Esophagus squamous epithelium (tissue), 5 donors: Measurements from ENCODE around the gene GLA. TPM values are rescaled to one million over a fixed set of nuclear protein-coding genes. Genes with fewer than 3 reads are reported as not detected.
A peak's percentile ranks its signal among the peaks of the same experiment; 100 is the strongest.

ENCODE experiments used
- DNase-seq: peaks from one replicate; lab custom pipeline; 2025; lab: John Stamatoyannopoulos, UW
- H3K27ac ChIP-seq, 4 donors: fragments of 200-600 bp; sonication (generic); one replicate each; pipeline ENCODE4 v1.5.1; 2016 to 2019; ENCODE audit warnings: mild to moderate bottlenecking in 1 of 4
- H3K27me3 ChIP-seq, 4 donors: fragments of 200-600 bp; sonication (generic); 1 replicate in 3 of 4; 2 replicates in 1 of 4; pipeline versions ENCODE4 v1.5.1 to v1.6.0; 2017 to 2021; ENCODE audit warnings: antibody characterized with exemption in 1 of 4
- H3K36me3 ChIP-seq, 3 donors: fragments of 200-600 bp; sonication (generic); one replicate each; pipeline ENCODE4 v1.5.1; 2016 to 2019
- H3K4me1 ChIP-seq, 3 donors: fragments of 200-600 bp; sonication (generic); one replicate each; pipeline ENCODE4 v1.5.1; 2017 to 2019
- H3K4me3 ChIP-seq, 4 donors: fragments of 200-600 bp; sonication (generic); 1 replicate in 3 of 4; 2 replicates in 1 of 4; pipeline ENCODE4 v1.5.1; 2016 to 2019; ENCODE audit warnings: mild to moderate bottlenecking in 2 of 4, moderate library complexity in 1 of 4
- H3K9me3 ChIP-seq, 3 donors: fragments of 200-600 bp; sonication (generic); one replicate each; pipeline ENCODE4 v1.5.1; 2016 to 2019
- POLR2A ChIP-seq, 4 donors: fragments of 450-650 bp; IDR thresholded peaks; one replicate each; pipeline ENCODE4 v1.6.1; 2017; ENCODE audit warnings: antibody characterized with exemption in 4 of 4, mild to moderate bottlenecking in 4 of 4, moderate library complexity in 3 of 4
- WGBS, 2 donors: methylation state at CpG; one replicate each; pipeline ENCODE4 v1.1.5; 2018; 5-methylcytosine and 5-hydroxymethylcytosine counted together
- intact Hi-C: fragments of 100-400 bp; cut with DNase I; formaldehyde crosslinking; loops from one replicate; pipeline ENCODE4 v1.15.0; 2022
- total RNA-seq, 4 donors: library from RNA; depleted of rRNA; stranded (reverse); fragments of >200 nt; gene quantifications; one replicate each; pipeline ENCODE4 v1.1.0, GENCODE V29; 2016
- TF ChIP-seq, protein P1 (sequence below), 6 experiments: fragments of 450-650 bp in 4 of 6; fragments of 200-600 bp in 2 of 6; sonication (generic) in 2 of 6; IDR thresholded peaks; one replicate each; pipeline ENCODE4 v1.5.1; 2016 to 2019; ENCODE audit warnings: antibody characterized with exemption in 6 of 6, mild to moderate bottlenecking in 4 of 6, moderate library complexity in 4 of 6
- donor health status: DM: yes; HTN: yes; CAD: no.

The GLA gene
- total RNA-seq, 4 donors from 2014 or later, result 12.2 to 32.8 (median 21.9) TPM

DNA sequence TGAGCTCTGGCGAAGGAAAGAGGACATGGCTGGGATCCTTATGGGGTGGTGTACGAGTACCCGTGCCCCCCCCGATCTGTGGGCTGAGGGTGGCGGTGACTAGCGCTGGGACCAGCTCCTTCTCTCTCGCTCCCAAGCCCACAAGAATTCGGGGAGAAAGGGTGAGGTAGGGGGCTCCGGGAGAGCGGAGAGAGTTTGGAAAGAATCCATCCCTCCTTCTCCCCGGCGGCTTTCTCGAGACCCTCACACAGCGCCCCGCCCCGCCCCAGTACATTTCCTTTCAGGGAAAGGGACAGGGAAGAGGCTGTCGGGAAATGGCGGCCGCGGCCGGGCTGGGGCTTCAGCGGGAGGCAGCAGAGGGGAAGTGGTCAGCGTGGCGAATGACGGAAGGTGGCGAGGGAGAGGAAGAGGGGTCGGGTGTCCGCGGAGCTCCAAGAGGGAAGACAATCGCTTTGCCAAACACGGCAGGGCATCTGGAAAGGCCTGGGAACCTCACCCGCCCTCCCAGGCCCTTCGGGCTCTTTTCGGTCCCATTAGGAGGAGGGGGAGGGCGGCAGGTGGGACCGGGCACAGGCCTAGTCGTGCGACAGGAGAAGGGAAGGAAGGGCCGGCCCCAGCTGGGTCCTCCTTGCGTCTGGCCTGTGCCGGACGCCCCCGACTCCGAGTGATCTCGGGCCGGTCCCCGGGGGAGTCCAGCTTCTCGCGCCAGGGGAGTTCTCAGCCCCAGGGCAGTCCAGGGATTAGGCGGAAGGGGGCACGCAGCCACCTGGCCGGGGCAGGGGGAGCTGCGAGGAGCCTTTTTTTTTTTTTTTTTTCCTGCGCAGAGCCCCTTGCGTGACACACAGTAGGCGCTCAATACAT is 10.5 kb upstream of the GLA start:
- intact Hi-C loops, result loop anchor here (10.0 kb wide), 1 partner anchor 177 kb away; no protein-coding TSS in a partner anchor

GRCh38 chrX:101417190-101417589 is 9.5 kb upstream of the GLA start:
- TF ChIP-seq, protein P1, sequence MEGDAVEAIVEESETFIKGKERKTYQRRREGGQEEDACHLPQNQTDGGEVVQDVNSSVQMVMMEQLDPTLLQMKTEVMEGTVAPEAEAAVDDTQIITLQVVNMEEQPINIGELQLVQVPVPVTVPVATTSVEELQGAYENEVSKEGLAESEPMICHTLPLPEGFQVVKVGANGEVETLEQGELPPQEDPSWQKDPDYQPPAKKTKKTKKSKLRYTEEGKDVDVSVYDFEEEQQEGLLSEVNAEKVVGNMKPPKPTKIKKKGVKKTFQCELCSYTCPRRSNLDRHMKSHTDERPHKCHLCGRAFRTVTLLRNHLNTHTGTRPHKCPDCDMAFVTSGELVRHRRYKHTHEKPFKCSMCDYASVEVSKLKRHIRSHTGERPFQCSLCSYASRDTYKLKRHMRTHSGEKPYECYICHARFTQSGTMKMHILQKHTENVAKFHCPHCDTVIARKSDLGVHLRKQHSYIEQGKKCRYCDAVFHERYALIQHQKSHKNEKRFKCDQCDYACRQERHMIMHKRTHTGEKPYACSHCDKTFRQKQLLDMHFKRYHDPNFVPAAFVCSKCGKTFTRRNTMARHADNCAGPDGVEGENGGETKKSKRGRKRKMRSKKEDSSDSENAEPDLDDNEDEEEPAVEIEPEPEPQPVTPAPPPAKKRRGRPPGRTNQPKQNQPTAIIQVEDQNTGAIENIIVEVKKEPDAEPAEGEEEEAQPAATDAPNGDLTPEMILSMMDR (IDR thresholded peaks at IDR 0.05), result no peak
- TF ChIP-seq POLR2A (IDR thresholded peaks at IDR 0.05), result no peak
- H3K4me3 ChIP-seq, result no peak overlapping the region
- peaks cover 0 to 19% (median 0%) of the 10 kb centered on the region in 3 donors for H3K36me3 ChIP-seq
- peaks cover 0 to 46% (median 3%) of the 10 kb centered on the region in 3 donors for H3K4me1 ChIP-seq
- peak overlapping the region in 2 of 4 donors; percentile 89 to 92 for H3K27ac ChIP-seq
- H3K9me3 ChIP-seq, result no peaks in the 10 kb centered on the region
- DNase-seq, result no peak
- no peaks in the 10 kb centered on the region for H3K27me3 ChIP-seq
- intact Hi-C loops, result loop anchor here (10.0 kb wide), 1 partner anchor 178 kb away; no protein-coding TSS in a partner anchor
- 62 to 70% methylated on average over 4 of the region's 4 CpGs for WGBS, 2 donors

More for the DNA sequence above, 10.5 kb upstream of the GLA start:
- Histone ChIP-seq H3K27me3 (no peaks in the 10 kb centered on the region), H3K4me3 (peak overlapping the region; percentile 50 to 78 (median 62)), H3K9me3 (no peaks in the 10 kb centered on the region), H3K4me1 (peaks cover 0 to 35% (median 3%) of the 10 kb centered on the region in 3 donors), H3K27ac (peak overlapping the region; percentile 87 to 93 (median 90)), H3K36me3 (peaks cover 0 to 9% (median 0%) of the 10 kb centered on the region in 3 donors)
- TF ChIP-seq POLR2A (IDR thresholded peaks at IDR 0.05), result peak in 1 of 4 donors; percentile 25
- TF ChIP-seq, protein P1 (IDR thresholded peaks at IDR 0.05), result no peak
- 2 to 33% methylated on average over 16 to 17 of the region's 56 CpGs for WGBS, 2 donors
- no peak for DNase-seq

DNA sequence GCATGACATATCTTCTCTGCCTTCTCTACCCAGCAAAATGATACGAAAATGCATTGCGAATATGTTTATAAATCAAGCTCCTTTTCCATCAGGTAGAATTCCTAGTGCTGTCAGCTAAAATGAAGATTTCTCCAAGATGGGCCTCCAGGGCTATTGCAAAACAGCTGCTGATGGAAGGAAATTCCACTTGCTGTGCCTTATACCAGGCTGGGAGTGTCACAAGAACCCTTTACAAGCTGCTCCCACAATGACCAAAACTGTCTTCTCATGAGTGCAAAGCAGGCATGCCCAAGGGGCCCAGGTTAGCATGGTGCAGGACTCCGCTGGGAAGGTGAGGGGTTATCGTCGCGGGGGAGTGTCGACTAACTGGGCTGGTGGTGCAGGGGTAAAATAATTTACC is 9.0 kb upstream of the GLA start:
- H3K4me3 ChIP-seq, result no peak overlapping the region
- H3K4me1 ChIP-seq, result peaks cover 0 to 50% (median 3%) of the 10 kb centered on the region in 3 donors
- H3K36me3 ChIP-seq, result peaks cover 0 to 24% (median 0%) of the 10 kb centered on the region in 3 donors
- H3K9me3 ChIP-seq, result no peaks in the 10 kb centered on the region
- no peak for DNase-seq
- intact Hi-C loops, result loop anchor here (10.0 kb wide), 1 partner anchor 178 kb away; no protein-coding TSS in a partner anchor
- 81 to 87% methylated on average over 7 of the region's 7 CpGs for WGBS, 2 donors
- no peak overlapping the region for H3K27ac ChIP-seq
- no peaks in the 10 kb centered on the region for H3K27me3 ChIP-seq
- TF ChIP-seq, protein P1 (IDR thresholded peaks at IDR 0.05), result no peak
- TF ChIP-seq POLR2A (IDR thresholded peaks at IDR 0.05), result no peak

DNA sequence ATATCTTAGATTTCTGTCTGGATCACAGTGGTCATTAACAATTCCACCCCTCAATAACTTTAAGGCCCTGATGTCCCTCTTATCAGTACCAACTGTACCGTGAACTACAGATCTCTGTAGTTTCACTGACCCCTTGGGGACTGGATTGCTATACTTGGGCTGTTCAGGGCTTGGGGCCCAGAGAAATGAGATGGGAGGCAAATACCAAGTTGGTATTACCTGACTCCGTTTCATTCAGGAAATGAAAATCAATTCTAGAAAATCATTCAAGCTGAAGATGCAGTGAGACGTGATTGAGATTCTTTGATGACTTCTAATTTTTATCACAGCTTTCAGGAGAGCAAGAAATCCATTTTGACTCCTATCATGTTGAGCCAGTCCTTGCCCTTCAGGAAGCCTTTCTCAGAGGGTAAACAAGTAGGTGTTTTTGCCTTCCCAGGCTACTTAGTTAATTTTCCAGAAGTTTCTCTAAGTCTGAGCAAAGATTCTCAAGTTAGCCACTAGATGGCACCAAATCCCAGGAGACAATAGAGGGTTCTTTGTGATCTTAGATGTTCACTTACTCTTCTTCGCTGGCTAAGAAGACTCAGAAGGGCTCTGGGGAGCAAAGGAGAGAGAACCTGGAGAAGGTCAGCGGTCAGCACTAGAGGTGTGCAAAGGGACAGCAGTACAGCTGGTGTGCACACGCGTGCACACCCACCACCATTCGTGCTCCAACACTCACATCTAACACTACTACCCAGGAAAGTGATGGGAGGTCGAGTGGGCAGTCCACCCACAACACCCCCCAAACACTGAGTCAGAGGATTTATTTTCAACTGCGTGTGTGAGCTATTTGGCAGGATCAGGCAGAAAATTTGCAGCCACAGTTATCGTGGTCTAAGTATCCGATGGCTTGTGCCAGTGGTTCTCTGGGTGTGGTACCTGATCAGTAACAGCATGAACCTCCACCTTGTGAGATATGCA is 7.7 kb upstream of the GLA start:
- Histone ChIP-seq H3K36me3 (peaks cover 0 to 26% (median 0%) of the 10 kb centered on the region in 3 donors), H3K27ac (peak overlapping the region in 3 of 4 donors; percentile 24 to 74 (median 44)), H3K9me3 (no peaks in the 10 kb centered on the region), H3K27me3 (no peaks in the 10 kb centered on the region), H3K4me1 (peaks cover 0 to 61% (median 3%) of the 10 kb centered on the region in 3 donors), H3K4me3 (no peak overlapping the region)
- TF ChIP-seq, protein P1 (IDR thresholded peaks at IDR 0.05), result peak; percentile 52 to 77 (median 68)
- TF ChIP-seq POLR2A (IDR thresholded peaks at IDR 0.05), result no peak
- WGBS, 2 donors, result 27 to 43% methylated on average over 2 to 11 of the region's 12 CpGs
- intact Hi-C loops, result loop anchor here (10.0 kb wide), 1 partner anchor 179 kb away; no protein-coding TSS in a partner anchor
- DNase-seq, result no peak
